ENCODE measurements around the gene ABCA12.

DNA sequence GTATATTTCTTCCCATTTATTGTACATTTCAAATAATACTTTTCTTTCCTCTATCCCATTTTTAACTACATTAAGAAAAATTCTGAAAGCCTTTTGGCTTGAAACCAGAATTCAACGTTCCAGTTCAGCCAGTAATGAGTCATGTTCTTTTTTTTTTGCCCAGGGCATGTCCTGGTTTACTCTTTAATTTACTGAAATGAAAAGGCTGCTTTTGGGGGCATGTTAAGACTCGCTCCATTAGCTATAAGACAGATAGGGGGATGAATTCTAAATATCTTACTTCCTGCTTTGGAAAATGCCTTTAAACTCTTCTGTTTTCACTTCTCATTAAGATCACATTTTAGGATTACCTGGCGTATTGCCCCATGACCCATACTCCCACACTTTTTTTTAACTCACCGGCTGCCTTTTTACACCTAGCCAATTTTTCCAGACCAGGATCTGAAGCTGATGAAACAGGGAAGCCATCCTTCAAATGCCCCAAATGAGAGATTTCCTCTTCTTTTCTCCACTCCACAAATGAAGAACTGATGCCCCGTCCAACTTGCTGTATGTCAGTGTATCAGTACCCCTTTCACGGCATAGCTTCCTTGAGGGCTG is 585 bp downstream of the ABCA12 start:
- TF ChIP-seq, protein P1, sequence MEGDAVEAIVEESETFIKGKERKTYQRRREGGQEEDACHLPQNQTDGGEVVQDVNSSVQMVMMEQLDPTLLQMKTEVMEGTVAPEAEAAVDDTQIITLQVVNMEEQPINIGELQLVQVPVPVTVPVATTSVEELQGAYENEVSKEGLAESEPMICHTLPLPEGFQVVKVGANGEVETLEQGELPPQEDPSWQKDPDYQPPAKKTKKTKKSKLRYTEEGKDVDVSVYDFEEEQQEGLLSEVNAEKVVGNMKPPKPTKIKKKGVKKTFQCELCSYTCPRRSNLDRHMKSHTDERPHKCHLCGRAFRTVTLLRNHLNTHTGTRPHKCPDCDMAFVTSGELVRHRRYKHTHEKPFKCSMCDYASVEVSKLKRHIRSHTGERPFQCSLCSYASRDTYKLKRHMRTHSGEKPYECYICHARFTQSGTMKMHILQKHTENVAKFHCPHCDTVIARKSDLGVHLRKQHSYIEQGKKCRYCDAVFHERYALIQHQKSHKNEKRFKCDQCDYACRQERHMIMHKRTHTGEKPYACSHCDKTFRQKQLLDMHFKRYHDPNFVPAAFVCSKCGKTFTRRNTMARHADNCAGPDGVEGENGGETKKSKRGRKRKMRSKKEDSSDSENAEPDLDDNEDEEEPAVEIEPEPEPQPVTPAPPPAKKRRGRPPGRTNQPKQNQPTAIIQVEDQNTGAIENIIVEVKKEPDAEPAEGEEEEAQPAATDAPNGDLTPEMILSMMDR (conservative IDR thresholded peaks at IDR 0.05 in 1 of 2, IDR thresholded peaks at IDR 0.05 in 1 of 2; ENCODE audit: low read depth in 1 of 2, low read length in 2 of 2) = no peak
- no peak for TF ChIP-seq EZH2 (IDR thresholded peaks at IDR 0.05; ENCODE audit: low read length, missing control alignments)
